ENCODE measurements around the gene NOC2L. TPM values are rescaled to one million over a fixed set of nuclear protein-coding genes. Genes with fewer than 3 reads are reported as not detected.
A peak's percentile ranks its signal among the peaks of the same experiment; 100 is the strongest.

Gene NOC2L
- total and polyA plus RNA-seq, 2 donors (not counting 1 experiment from before 2014, with no cell fraction given), result 34.1 to 61.1 TPM

DNA sequence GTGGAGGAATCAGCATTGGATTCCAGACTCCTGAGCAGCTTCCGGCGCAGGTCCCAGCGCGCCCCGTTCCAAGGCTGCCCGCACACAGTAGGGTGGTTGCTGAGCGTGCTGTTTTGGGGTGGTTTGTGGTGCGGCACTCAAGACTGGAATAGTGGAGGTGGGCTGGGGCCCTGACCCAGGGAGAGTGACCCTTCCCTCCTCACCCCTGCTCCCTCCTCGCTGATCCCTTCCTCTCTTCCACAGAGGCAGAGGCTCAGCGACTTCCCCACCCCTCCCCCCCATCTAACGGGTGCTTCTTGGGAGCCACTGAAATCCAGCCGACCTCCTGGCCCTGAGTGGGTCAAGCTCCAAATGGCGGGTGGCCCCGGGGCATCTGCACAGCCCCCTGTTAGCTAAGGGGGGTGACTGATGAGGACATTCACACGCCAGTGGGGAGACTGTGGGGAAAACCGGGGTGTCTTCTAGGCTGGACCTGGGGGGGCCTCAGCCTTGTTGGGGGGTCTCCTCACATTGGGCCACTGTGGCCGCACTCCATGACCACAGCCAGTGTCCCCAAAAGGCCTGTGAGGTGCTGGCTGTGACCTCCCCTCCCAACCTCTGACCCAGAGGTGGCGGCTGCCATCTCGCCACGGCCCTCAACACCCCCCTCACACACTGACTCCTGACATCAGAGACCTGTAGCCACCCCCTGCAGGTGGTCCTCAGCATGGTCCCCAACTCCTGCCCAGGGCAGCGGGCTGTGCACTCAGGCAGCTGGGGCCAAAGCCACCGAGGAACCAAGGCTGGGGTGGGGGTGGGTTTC is 44.8 kb upstream of the NOC2L start:
- Histone ChIP-seq H3K27ac (ENCODE audit: insufficient read depth, low read length) (no peak overlapping the region), H2AFZ (ENCODE audit: low read length) (no peak overlapping the region), H3K79me2 (ENCODE audit: control insufficient read depth, insufficient read depth, low read length) (no peaks in the 10 kb centered on the region)

DNA sequence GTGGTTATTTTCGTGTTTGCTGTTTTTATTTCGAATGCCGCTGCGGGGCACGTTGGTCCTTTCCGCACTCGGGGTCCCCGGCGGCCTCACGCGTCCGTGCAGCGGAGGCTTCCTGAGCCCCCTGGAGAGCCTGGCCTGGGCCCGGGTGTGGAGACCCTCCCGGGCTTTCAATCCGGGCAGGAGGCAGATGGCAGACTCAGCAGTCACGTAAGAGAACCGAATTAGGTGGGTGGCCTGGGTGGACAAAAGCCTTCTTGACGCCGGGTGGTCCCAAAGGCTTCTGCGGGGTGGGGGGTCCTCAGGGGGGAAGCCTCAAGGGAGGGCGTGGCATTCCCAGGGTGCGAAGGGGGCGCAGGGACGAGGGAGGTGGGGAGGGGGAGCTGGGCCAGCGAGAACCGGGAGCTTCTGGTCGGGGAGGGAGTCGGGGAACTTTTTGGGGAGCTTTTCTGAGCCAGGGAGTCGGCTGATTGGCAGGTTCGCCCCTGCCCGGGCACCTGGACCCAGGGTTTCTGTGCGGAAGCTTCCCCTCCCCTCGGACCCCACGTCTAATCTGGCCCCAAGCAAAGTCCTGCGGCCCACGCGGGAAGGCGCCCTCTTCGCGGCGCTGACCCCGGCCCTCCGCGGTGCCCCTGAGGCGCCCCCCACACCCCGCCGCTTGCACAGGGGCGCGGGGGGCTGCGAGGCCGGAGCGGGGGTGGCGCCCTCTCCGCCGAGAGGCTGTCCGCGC is 42.2 kb upstream of the NOC2L start:
- H3K36me3 ChIP-seq (ENCODE audit: control insufficient read depth, insufficient read depth, low read length), result no peaks in the 10 kb centered on the region
- no peak for DNase-seq (ENCODE audit: low read depth in 2 of 2)
- peaks cover 2% of the 10 kb centered on the region for H3K4me1 ChIP-seq (ENCODE audit: control insufficient read depth, extremely low read depth, insufficient read depth, low read length)
- H2AFZ ChIP-seq (ENCODE audit: low read length), result no peak overlapping the region
- H3K79me2 ChIP-seq (ENCODE audit: control insufficient read depth, insufficient read depth, low read length), result no peaks in the 10 kb centered on the region
- no peaks in the 10 kb centered on the region for H3K9me3 ChIP-seq (ENCODE audit: control insufficient read depth, insufficient read depth, low read depth, low read length)
- no peak overlapping the region for H3K27ac ChIP-seq (ENCODE audit: insufficient read depth, low read length)
- H3K9ac ChIP-seq (ENCODE audit: insufficient read depth, low read length), result peak overlapping the region; percentile 71
- H3K4me3 ChIP-seq (replicated peaks in 1 of 4; ENCODE audit: control extremely low read depth in 1 of 4, insufficient read depth in 1 of 4, low read depth in 3 of 4, low read length in 4 of 4), result peak overlapping the region in 2 of 4 experiments; percentile 36 to 61
- H3K4me2 ChIP-seq (ENCODE audit: extremely low read depth, insufficient read depth, low read length), result no peak overlapping the region
- no peak for TF ChIP-seq EZH2 (IDR thresholded peaks at IDR 0.05; ENCODE audit: low read length, missing control alignments)
- TF ChIP-seq, protein P1, sequence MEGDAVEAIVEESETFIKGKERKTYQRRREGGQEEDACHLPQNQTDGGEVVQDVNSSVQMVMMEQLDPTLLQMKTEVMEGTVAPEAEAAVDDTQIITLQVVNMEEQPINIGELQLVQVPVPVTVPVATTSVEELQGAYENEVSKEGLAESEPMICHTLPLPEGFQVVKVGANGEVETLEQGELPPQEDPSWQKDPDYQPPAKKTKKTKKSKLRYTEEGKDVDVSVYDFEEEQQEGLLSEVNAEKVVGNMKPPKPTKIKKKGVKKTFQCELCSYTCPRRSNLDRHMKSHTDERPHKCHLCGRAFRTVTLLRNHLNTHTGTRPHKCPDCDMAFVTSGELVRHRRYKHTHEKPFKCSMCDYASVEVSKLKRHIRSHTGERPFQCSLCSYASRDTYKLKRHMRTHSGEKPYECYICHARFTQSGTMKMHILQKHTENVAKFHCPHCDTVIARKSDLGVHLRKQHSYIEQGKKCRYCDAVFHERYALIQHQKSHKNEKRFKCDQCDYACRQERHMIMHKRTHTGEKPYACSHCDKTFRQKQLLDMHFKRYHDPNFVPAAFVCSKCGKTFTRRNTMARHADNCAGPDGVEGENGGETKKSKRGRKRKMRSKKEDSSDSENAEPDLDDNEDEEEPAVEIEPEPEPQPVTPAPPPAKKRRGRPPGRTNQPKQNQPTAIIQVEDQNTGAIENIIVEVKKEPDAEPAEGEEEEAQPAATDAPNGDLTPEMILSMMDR (conservative IDR thresholded peaks at IDR 0.05 in 1 of 2, IDR thresholded peaks at IDR 0.05 in 1 of 2; ENCODE audit: low read depth in 1 of 2, low read length in 2 of 2), result no peak
- peaks cover 12% of the 10 kb centered on the region for H3K27me3 ChIP-seq (ENCODE audit: control insufficient read depth, insufficient read depth, low read length)
- H4K20me1 ChIP-seq (ENCODE audit: control insufficient read depth, extremely low read depth, insufficient read depth, low read length), result no peaks in the 10 kb centered on the region

More for the DNA sequence above, 44.8 kb upstream of the NOC2L start:
- H3K9me3 ChIP-seq (ENCODE audit: control insufficient read depth, insufficient read depth, low read depth, low read length), result no peaks in the 10 kb centered on the region
- DNase-seq (ENCODE audit: low read depth in 2 of 2), result no peak
- no peaks in the 10 kb centered on the region for H3K36me3 ChIP-seq (ENCODE audit: control insufficient read depth, insufficient read depth, low read length)
- H3K4me3 ChIP-seq (replicated peaks in 1 of 4; ENCODE audit: control extremely low read depth in 1 of 4, insufficient read depth in 1 of 4, low read depth in 3 of 4, low read length in 4 of 4), result no peak overlapping the region
- no peaks in the 10 kb centered on the region for H4K20me1 ChIP-seq (ENCODE audit: control insufficient read depth, extremely low read depth, insufficient read depth, low read length)
- peaks cover 7% of the 10 kb centered on the region for H3K27me3 ChIP-seq (ENCODE audit: control insufficient read depth, insufficient read depth, low read length)
- peaks cover 2% of the 10 kb centered on the region for H3K4me1 ChIP-seq (ENCODE audit: control insufficient read depth, extremely low read depth, insufficient read depth, low read length)
- no peak for TF ChIP-seq EZH2 (IDR thresholded peaks at IDR 0.05; ENCODE audit: low read length, missing control alignments)
- TF ChIP-seq, protein P1 (conservative IDR thresholded peaks at IDR 0.05 in 1 of 2, IDR thresholded peaks at IDR 0.05 in 1 of 2; ENCODE audit: low read depth in 1 of 2, low read length in 2 of 2), result no peak
- no peak overlapping the region for H3K9ac ChIP-seq (ENCODE audit: insufficient read depth, low read length)
- no peak overlapping the region for H3K4me2 ChIP-seq (ENCODE audit: extremely low read depth, insufficient read depth, low read length)

DNA sequence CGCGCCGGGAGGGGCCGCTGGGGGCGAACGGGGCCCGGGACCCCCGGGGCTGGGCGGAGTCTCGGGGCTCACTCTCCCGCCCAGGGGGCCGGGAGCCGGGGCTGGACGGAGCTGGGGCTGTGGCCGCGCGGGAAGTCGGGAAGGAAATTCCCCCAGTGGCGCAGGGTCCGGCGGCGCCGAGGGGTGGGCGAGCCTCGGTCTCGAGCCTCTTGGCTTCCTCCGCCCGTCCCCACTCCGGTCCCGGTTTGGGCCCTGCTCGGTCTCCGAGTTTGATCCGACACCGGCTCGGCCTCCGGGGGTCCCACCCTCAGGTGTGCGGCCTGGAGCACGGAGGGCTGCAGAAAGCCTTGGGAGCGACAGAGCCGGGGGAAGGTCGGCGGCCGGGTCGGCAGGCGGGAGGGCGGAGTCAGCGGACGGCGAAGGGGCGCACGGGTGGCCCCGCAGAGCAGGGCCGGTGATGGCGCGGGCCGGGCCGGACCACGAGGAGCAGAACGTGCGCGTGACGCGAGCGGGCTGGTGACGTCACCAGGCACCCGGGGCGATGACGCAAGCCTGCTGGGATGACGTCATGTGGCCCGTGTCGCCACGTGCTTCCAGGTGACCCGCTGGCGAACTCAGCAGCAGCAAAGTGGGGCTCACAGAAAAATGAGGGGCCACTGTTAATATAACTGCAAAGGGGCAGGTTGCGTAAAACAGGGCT is 41.5 kb upstream of the NOC2L start:
- H3K79me2 ChIP-seq (ENCODE audit: control insufficient read depth, insufficient read depth, low read length), result no peaks in the 10 kb centered on the region
- H3K27ac ChIP-seq (ENCODE audit: insufficient read depth, low read length), result peak overlapping the region; percentile 67
- peaks cover 13% of the 10 kb centered on the region for H3K27me3 ChIP-seq (ENCODE audit: control insufficient read depth, insufficient read depth, low read length)
- no peaks in the 10 kb centered on the region for H3K9me3 ChIP-seq (ENCODE audit: control insufficient read depth, insufficient read depth, low read depth, low read length)
- H4K20me1 ChIP-seq (ENCODE audit: control insufficient read depth, extremely low read depth, insufficient read depth, low read length), result no peaks in the 10 kb centered on the region
- H2AFZ ChIP-seq (ENCODE audit: low read length), result no peak overlapping the region
- peak overlapping the region; percentile 89 for H3K9ac ChIP-seq (ENCODE audit: insufficient read depth, low read length)
- no peaks in the 10 kb centered on the region for H3K36me3 ChIP-seq (ENCODE audit: control insufficient read depth, insufficient read depth, low read length)
- peaks cover 2% of the 10 kb centered on the region for H3K4me1 ChIP-seq (ENCODE audit: control insufficient read depth, extremely low read depth, insufficient read depth, low read length)
- no peak for TF ChIP-seq EZH2 (IDR thresholded peaks at IDR 0.05; ENCODE audit: low read length, missing control alignments)
- TF ChIP-seq, protein P1 (conservative IDR thresholded peaks at IDR 0.05 in 1 of 2, IDR thresholded peaks at IDR 0.05 in 1 of 2; ENCODE audit: low read depth in 1 of 2, low read length in 2 of 2), result no peak
- peak overlapping the region; percentile 25 to 61 (median 44) for H3K4me3 ChIP-seq (replicated peaks in 1 of 4; ENCODE audit: control extremely low read depth in 1 of 4, insufficient read depth in 1 of 4, low read depth in 3 of 4, low read length in 4 of 4)
- peak; percentile 77 to 88 for DNase-seq (ENCODE audit: low read depth in 2 of 2)
- H3K4me2 ChIP-seq (ENCODE audit: extremely low read depth, insufficient read depth, low read length), result peak overlapping the region; percentile 63
